Activated gamma-delta T cell (primary cell): ENCODE results near the gene CHMP4A.

ENCODE experiments used
- DNase-seq: peaks from one replicate; lab custom pipeline; 2025; lab: John Stamatoyannopoulos, UW

Gene CHMP4A

DNA sequence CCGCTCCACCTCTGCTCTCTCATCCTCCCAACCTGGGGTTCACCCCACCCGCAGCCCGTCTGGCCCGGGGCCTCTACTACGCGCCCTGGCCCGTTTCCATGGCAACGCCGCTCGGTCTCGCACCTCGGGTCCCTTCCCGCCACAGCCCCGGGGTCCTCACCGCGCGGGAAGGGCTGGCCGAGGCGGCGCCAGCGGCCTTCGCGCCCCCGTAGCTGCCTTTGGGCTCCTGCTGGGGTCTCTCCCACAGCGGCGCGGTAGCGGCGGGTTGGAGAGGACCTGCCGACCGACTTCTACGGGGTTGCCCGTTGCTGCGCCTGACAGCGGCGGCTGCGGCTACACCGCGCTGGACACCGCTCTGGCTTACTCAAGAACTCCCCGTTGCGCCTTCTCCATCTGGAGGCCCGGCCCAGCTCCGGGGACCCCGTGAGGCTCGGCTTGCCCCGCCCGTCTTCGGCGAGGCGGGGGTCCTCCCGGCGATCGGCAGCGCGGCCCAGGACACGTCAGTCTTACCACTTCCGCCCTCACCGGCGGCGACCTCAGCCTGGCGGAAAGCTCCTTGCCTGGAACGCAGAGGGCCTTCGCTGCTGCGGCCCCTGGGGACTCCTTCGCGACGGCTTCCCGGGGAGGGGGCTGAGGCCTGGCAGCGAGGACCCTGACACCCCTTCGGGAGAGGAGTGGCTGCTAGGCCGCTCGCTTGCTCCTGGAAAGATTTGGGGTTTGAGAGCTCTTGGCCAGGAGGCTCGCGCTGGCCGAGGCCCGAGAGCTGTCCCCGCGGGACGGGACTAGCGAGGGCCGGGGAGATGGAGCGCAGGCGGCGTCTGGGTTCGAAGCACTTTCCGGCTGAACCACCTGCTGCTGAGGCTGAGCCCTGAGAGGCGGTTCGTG, 17.9 kb downstream of the CHMP4A start, which contains the start of gene TM9SF1:
TM9SF1 (minus strand) TSS at position 256 of the 885 bp plus-strand sequence. CDS start 422 bp downstream, outside the sequence.
- peak; percentile 93 for DNase-seq

DNA sequence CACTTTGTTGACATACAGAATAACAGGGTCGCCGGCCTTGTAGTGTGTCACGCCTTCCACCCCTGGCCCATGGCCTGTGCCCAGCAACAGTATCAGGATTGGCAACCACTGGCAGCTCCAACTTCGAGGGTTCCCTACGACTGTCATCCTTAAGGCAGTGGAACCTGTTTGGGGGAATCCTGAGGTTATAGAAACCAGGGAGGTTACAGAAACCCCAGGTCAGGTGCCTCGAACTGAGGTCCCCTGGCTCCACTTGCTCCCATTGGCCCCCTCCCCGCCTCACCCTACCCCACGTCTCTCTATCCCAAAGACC, 18.5 kb downstream of the CHMP4A start:
- DNase-seq: no peak

DNA sequence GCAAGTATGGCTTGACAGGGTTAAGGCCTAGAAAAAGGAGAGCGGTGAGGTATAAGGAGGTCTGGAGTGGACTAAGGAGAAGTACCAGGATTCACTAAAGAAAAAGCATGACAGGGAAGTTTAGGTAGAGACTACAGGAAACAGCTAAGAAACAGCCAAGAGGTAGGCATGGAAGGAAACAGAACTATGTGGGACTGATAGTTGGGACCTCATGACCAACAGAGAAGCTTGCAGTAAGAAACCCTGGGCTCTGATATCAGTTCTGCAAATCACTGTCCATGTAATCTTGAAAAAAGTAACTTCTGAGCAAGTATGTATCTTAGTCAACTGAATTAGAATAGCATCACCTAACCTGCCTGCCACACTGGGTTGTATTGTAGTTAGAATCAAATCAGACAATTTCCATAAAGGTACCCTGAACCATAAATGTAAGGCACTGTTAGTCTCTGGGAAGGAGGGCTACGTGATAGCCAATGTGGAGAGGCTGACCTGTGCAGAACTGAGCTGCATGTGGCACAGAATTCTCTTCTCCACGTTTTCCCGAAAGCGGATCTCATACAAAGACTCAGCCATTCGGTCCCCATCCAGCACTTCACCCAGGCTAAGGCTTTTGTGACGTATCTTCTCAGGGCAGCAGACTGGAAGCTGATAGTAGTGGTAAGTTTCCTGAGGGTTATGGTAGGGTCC, 19.0 kb downstream of the CHMP4A start:
- no peak for DNase-seq

DNA sequence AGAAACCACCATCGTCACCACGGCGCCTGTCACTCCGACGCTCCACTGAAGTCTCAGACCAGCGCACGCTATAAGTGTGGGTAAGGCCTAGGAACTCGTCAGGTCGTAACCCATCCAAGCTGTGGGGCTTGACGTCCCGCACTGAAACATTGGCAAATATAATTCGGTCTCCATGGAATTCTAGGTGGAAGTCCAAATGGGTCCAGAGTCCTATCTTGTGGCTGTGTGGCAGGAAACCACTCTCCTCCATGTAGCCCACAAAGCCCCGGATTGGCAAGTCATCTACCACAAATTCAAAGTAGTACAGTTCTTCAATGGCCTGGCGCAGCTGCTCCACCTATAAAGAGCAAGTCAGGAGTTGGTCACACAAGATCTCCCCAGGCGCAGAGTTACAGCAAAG, 20.4 kb downstream of the CHMP4A start:
- no peak for DNase-seq

DNA sequence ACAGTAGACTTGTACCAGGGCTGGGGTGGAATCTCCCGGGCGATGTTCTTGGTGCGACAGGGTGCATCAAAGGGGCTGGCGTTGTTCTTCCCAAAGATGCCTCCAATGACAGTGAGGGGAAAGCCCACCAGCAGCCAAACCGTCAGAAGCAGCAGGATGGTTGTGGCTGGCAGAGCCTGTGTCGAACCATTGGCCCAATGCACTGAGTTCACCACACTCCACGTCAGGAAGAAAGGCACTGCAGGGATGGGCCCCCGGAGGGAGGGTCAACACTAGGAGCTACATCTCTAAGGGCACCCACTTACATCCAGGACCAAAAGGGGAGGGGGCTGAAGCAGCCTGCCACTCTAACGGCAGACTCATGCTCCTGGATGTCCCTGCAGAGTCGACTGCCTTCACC, 22.9 kb downstream of the CHMP4A start:
- DNase-seq: no peak

DNA sequence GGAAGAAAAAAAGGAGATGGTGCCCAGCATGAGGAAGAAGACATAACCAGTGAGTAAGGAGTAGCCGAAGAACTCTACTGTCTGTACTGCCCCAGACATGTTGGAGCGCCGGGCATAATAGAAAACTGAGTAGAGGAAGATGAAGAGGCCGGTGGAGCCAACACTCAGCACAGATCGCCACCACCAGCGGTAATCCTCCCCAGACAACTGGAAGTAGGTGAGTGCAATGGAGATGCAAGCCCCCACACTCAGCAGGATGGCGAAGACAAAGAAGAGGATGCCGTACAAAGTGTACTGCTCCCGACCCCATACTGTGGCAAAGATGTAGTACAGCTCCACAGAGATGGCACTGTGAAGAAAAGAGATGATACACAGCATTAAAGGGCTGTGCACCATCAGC, 23.8 kb downstream of the CHMP4A start:
- no peak for DNase-seq

DNA sequence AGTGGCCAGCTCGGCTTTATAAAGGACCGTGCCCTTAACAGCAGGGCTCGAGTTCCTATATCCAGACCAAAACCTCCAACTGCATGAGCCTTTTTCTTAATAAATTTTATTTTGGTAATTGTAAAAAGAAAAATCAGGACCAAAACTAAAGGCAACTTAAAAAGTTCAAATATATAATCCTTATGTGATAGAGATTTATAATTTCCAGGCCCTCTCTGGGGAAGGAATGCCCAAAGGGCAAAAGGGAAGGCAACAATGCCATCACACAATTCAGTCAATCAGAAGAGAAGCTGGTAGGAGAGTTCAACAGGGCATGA, 24.3 kb downstream of the CHMP4A start:
- DNase-seq: no peak

DNA sequence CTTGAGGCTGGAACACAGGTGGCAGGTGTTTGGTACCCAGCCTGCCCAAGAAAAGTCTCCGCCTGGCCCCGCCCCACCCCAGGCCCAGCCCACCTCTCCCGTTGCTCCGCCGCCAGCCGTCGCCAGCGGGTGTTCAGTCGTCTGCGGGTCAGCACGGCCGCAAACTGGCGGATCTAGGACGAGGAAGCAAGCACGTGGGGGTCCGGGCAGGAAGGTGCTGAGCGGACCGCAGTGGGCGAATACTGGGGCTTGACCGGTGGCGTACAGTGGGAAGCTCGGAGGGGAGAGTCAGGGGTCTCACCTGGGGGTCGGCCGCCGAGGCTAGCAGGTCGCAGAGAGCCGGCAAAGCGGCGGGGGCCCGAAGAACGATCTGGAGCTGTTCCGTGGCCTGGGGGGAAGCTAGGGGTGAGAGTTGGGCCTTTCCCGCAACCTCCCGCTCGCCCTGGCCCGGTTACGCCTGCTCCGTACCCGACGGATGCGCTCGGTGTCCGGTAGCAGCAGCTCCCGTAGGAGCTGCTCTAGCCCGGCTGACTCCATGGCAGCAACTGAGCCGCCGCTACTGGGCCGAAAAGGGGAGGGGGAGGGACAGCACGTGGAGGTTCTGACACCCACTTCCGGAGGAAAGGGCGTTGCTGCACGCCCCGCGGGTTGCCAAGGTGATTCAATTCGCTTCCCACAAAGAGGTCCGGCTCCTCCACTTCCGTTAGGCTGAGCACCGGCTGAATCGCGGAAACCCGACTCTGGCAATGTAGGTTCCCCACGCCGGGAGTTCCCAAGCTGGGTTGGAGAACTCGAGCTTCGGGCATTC, 24.8 kb downstream of the CHMP4A start, which contains the start of gene IPO4:
IPO4 (minus strand) TSS at position 566 of the 808 bp plus-strand sequence; CDS start at position 537, 29 bp downstream.
- DNase-seq: peak; percentile 76

DNA sequence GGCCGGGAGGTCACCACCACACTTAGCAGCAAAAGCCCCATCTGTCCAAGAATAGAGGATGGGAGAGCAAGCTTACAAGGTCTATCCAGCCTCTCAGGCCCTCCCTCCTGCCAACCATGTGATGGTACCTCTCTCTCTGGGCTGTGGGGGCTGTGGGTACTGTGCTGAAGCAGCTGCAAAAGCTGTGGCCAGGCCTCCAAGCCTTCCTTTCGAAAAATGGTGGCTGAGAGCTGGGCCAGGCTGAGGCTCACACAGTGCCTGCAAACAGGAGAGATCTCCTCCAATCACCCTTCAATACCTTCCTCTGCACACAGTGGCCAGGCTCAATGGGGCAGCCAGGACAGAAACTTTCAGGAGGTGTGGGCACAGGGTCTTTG, 25.8 kb downstream of the CHMP4A start:
- no peak for DNase-seq

DNA sequence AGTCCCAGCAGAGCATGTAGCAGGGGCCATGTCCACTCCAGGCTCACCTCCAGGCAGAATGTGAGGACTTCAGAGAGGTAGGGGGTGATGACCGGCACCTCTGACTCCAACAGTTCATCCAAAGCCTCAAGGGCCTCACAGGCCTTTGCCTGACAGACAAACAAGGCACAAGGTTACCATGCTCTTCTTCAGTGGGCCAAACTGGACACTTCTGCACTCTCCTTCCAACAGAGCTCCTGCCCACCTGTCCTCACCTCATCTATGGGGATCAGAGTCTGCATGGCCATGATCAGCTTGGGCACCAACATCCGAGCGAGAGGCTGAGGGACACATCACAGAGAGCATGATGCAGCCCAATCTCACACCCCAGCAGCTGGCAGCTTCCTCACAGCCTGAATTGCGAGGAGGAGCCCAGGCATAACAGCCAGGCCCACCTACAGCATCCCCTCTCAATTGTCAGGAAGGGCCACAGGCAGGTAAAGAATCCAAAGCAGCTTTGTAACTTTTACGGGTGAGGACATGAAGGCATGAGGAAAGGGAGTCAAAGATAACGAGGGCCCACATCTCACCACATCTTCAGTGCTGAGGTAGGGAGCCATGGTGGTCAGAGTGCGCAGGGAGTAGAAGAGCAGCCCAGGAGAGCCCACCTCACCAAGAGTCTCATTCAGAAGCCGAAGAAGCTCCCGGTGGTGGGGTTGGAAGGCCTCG, 26.3 kb downstream of the CHMP4A start:
- no peak for DNase-seq

DNA sequence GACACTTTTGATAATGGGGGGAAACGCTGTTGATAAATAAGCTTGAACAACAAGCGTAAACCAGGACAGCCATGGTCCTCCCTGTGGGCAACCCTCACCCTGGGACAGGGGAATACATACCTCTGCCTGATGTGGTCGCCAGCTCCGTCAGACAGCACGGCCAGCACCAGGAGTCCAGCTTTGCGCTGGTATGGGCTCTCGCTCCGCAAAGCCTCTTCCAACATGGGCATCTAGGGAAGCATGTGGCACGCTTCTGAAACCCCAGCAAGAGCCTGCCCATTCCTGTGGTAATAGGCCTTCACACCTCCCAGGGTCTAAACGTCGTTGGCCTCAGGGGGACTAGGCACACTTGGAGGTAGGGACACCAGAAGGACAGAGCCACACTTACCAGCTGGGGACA, 27.5 kb downstream of the CHMP4A start:
- no peak for DNase-seq

DNA sequence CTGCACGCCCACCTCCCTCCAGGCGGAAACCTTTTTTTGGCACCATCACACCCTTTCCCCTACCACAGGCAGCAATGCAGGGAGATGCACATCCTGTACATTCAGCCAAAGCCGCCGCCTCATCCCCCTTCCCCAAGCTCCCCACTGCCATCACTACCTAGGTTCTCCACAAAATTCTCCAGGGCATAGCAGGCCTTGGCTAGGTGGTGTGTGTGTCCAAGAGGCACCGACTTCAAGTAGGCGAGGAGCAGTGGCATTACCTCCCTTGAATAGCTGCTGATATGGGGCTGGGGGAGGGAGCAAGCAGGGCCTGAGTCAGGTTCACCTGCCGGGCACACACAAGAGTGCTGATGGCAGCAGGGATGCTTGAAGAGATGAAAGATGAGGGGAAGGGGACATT, 28.3 kb downstream of the CHMP4A start:
- DNase-seq: no peak

DNA sequence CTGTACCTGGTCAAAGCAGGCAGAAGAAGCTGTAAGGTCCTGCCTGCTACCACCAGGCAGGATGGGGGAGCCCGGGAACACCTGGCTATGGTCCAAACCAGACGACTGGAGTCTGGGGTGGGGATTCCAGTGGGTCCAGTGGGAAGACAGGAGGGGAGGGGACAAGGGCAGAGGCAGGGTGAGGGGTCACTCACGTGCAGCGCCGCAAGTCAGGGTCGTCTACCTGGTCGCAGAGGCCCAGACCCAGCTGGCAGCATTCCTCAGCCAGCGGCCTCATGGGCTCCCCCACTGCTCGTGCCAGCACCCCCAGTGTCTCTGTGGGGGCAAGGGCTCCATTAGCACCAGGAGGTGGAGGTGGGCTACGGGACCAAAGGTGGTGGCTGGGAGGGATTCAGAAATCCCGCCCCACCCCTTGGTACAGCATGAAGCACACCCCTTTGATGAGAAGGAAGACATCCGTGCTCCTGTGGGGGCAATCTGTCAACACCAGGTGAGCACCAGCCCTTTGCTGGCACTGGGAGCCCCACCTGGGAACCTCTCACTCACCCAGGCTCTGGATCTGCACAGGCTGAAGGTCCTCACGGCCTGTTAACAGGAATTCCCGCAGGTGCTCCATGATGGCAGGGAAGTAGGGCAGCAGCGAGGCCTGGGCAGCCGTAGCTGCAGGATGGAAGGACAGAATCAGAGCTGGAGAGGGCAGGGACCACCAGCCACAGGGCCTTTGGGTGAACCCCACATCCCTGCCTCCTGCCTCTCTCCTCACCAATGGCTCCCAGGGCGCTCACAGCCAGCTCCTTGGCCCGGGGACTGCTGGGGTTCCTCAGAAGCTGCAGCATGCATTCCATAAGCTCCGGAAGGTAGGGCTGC, 29.0 kb downstream of the CHMP4A start:
- no peak for DNase-seq

DNA sequence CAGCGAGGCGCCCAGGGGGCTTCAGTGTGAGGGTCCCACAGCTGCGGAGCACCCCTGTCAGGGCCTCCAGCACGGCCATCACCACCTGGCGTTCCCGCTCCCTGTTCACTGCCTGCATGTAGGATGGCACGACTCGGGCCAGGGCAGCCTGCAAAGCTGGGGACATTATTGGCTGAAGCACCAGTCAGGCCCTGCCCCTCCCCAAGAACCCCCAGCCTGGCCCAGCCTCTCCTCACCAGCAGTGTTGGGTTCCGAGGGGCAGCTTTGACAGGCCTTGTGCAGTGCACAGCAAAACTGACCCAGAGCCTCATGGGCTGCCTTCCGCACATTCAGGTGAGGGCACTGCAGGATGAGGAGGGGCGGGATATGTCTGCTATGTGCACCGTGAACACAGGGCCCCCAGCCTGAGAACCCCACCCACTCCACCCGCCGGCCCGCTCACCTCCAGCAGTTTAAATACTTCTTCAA, 30.2 kb downstream of the CHMP4A start:
- no peak for DNase-seq

DNA sequence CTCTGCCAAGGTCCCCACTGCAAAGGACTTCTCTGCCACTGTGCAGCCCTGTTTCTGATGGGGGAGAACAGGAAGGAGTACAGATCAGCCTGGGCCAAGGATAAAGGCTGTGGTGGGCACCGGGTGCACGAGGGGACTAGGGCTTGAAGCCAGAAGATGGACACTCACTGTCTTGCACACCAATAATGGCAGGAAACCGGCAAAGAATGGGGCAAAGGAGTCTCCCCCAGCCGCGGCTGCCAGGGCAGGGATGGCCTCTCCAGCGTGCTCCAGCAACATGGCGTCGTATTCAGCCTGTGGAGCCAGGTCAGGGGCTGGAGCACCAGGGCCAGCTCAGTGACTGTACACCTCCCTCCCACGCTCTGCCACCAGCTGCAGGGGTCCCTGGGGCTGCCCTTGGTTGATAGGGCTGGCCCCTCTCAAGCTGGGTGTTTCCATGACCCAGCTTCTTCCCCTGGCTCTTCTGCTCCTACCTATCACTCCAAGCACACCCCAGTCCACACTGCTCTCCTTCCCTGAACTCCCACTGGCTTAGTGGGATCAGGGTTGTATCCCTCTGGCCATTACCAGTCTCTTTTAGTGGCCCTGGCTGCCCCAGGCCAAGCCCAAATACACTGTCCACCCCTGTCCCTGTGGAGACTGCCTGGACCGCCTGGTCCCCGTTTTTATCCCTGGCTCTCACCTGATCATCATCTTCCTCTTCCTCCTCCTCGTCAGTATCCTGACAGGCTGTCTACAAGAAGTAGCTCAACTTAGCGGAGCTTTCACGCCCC, 31.0 kb downstream of the CHMP4A start:
- DNase-seq: no peak

DNA sequence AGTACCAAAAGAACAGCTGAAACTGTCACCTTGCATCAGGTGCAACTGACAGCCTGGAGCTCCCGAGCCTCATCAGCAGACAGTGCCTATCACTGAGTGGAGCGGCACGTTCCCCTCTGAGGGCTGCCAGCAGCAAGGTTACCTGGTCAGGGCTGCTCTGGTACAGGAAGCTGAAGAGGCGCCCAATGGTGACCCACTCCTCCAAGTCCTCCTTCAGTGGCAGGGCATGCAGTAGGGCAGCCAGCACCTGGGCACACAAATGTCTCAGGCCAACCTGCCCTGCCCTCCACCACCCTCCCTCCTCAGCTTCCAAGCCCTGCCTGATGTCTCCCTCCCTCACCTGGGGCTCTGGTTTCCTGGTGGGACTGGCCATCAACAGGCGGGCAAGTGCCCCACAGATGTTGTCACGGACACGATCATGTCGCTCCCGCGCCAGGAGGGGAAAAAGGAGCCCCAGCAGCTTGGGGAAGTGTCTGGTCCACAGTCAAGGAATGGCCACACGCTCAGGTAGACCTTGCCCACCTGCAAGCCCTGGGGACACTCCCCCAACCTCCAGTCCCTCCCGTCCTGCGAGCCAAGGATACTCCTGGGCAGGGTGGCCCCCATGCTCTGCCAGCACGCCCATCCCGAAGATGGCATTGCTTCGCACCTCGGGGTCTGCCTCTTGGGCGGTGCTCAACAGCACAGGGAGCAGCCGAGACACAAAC, 31.8 kb downstream of the CHMP4A start:
- no peak for DNase-seq

DNA sequence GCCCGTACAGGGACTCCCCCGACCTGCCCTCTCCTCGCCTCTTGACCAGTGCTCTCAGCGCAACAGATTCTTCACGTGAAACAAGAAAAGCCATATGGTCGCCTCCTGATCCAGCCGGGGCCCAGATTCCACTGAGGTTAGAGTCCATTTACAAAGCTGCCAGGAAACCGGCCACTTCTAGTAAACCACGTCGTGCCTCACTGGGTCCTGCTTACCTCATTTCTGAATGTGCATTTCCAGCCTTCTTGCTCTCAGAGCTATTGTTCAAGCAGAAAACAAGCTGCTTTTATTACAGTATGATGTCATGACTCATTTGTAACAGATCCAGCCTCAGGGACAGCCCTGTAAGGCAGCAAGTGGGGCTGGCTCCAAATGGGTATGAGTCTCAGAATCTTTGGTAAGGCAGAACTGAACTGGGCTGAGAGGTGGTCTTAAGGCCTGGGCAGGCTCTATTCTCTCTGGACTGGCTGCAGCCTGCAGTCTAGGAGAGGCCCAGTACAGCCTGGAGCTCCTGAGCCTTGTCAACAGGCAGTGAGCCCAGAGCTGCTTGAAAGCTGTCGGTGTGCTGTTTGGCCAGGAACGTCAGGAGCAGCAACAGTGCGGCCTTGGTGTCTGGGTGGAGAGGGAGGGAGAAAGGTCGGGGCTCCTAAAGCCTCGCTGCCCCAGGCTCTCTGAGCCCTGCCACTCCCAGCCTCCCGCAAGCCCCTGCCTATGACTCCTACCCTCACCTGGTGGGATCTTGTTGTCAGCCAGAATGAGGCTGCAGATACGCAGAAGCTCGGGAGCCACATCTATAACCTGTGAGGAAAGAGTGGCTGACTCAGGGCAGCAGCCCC, 33.1 kb downstream of the CHMP4A start:
- DNase-seq: no peak

DNA sequence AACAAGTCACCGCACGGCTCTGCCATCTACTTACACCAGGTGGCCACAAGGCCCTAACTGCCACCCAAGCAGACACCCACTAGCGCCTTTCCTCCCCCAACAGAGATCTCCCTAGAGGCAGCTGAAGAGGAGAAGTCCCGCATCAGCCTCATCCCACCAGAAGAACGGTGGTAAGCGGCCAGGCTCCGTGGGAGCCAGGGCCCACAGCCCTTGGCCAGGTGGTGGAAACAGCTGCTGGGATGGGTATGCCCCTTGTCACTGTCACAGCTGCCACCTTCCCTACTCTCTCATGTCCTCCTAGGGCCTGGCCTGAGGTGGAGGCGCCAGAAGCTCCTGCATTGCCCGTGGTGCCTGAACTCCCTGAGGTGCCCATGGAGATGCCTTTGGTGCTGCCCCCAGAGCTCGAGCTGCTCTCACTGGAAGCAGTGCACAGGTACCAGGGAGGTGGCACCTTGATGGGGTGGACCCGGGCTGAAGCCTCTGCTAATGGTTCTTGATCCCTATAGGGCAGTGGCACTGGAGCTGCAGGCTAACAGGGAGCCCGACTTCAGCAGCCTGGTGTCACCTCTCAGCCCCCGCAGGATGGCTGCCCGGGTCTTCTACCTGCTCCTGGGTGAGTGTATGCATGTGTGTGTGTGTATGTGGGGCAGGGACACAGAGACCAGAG, 33.9 kb downstream of the CHMP4A start:
- DNase-seq: no peak
